Neural cell (in vitro differentiated cells): ENCODE measurements around the gene RALGAPB. TPM values are rescaled to one million over a fixed set of nuclear protein-coding genes. Genes with fewer than 3 reads are reported as not detected.
A peak's percentile ranks its signal among the peaks of the same experiment; 100 is the strongest.

ENCODE experiments used
- H2AFZ ChIP-seq: fragments of 200-600, 300-800 bp; sonication (generic), shearing (Covaris generic); 2 replicates; pipeline ENCODE4 v1.6.0; 2014; ENCODE audit warnings: low read depth, mild to moderate bottlenecking, antibody characterized with exemption, low read length, moderate library complexity
- H3F3A ChIP-seq: fragments of 200-600 bp; shearing (Covaris generic); 2 replicates; pipeline ENCODE4 v1.6.1; 2016; ENCODE audit warnings: mild to moderate bottlenecking, moderate library complexity, mixed read lengths, antibody characterized with exemption, low read length; ENCODE audit not compliant: insufficient read depth, poor library complexity, severe bottlenecking
- H3K27ac ChIP-seq: fragments of 200-600, 300-800 bp; sonication (generic), shearing (Covaris generic); 2 replicates; pipeline ENCODE4 v1.5.1; 2014; ENCODE audit warnings: mild to moderate bottlenecking, low read length, moderate library complexity
- H3K27me3 ChIP-seq: fragments of 300-800, 200-600 bp; sonication (generic), shearing (Covaris generic); 2 replicates; pipeline ENCODE4 v1.6.0; 2014; ENCODE audit warnings: mild to moderate bottlenecking, low read depth, low read length, moderate library complexity; ENCODE audit not compliant: insufficient read depth
- H3K36me3 ChIP-seq: fragments of 300-800, 200-600 bp; sonication (generic), shearing (Covaris generic); 2 replicates; pipeline ENCODE4 v1.5.1; 2014; ENCODE audit warnings: mild to moderate bottlenecking, antibody characterized with exemption, low read length, moderate library complexity; ENCODE audit not compliant: insufficient read depth
- H3K4me2 ChIP-seq: fragments of 300-800, 200-600 bp; sonication (generic), shearing (Covaris generic); 2 replicates; pipeline ENCODE4 v1.6.0; 2014; ENCODE audit warnings: mild to moderate bottlenecking, low read length
- H3K4me3 ChIP-seq: fragments of 300-800, 200-600 bp; sonication (generic), shearing (Covaris generic); 2 replicates; pipeline ENCODE4 v1.5.1; 2014; ENCODE audit warnings: mild to moderate bottlenecking, low read length, moderate library complexity
- H3K79me2 ChIP-seq: fragments of 200-600 bp; shearing (Covaris generic); replicated peaks from 2 replicates; pipeline ENCODE4 v1.6.0; 2014; ENCODE audit warnings: mild to moderate bottlenecking, low read length, moderate library complexity; ENCODE audit not compliant: insufficient read depth
- H3K9ac ChIP-seq: fragments of 300-800, 200-600 bp; sonication (generic), shearing (Covaris generic); 2 replicates; pipeline ENCODE4 v1.6.1; 2016; ENCODE audit warnings: mild to moderate bottlenecking, low read length, mixed read lengths
- H3K9me2 ChIP-seq: fragments of 200-600 bp; shearing (Covaris generic); 2 replicates; pipeline ENCODE4 v1.6.1; 2016; ENCODE audit warnings: mild to moderate bottlenecking, low read length, mixed read lengths; ENCODE audit not compliant: insufficient read depth
- H3K9me3 ChIP-seq: fragments of 200-600, 300-800 bp; sonication (generic), shearing (Covaris generic); 2 replicates; pipeline ENCODE4 v1.6.1; 2016; ENCODE audit warnings: mild to moderate bottlenecking, mixed run types, low read length, moderate library complexity, mixed read lengths
- H4K20me1 ChIP-seq: fragments of 200-600 bp; shearing (Covaris generic); 2 replicates; pipeline ENCODE4 v1.6.1; 2016; ENCODE audit warnings: mild to moderate bottlenecking, mixed run types; ENCODE audit not compliant: insufficient read depth
- EP300 ChIP-seq: fragments of 450-650 bp; conservative IDR thresholded peaks from 2 replicates; pipeline ENCODE4 v1.6.1; 2014; ENCODE audit warnings: antibody characterized with exemption, mild to moderate bottlenecking, moderate library complexity; ENCODE audit not compliant: poor library complexity, severe bottlenecking
- EZH2 ChIP-seq: fragments of 200-600, 300-800 bp; shearing (Covaris generic), sonication (generic); IDR thresholded peaks from 2 replicates; pipeline ENCODE4 v1.6.1; 2014; ENCODE audit warnings: antibody characterized with exemption, low read length, borderline replicate concordance, mild to moderate bottlenecking; ENCODE audit not compliant: insufficient read depth, poor library complexity, severe bottlenecking
- MXI1 ChIP-seq: fragments of 450-650 bp; conservative IDR thresholded peaks from 2 replicates; pipeline ENCODE4 v1.6.1; 2014; ENCODE audit warnings: antibody characterized with exemption, mild to moderate bottlenecking; ENCODE audit not compliant: poor library complexity, severe bottlenecking
- POLR2AphosphoS5 ChIP-seq: IDR thresholded peaks from 2 replicates; pipeline ENCODE4 v1.6.1; 2012
- RAD21 ChIP-seq: fragments of 450-650 bp; conservative IDR thresholded peaks from 2 replicates; pipeline ENCODE4 v1.6.1; 2014; ENCODE audit warnings: antibody characterized with exemption, mild to moderate bottlenecking, moderate library complexity
- SMC3 ChIP-seq: fragments of 450-650 bp; conservative IDR thresholded peaks from 2 replicates; pipeline ENCODE4 v1.6.1; 2014; ENCODE audit warnings: antibody characterized with exemption, mild to moderate bottlenecking, moderate library complexity; ENCODE audit not compliant: poor library complexity
- TAF1 ChIP-seq: IDR thresholded peaks from 2 replicates; pipeline ENCODE4 v1.6.1; 2012; ENCODE audit warnings: low read depth
- polyA minus RNA-seq: library from RNA; depleted of rRNA, polyadenylated mRNA; stranded (reverse); fragments of >200 nt; gene quantifications from 2 replicates; pipeline ENCODE4 v1.2.3, GENCODE V29; 2014
- polyA plus RNA-seq: library from polyadenylated mRNA; depleted of rRNA; stranded (reverse); fragments of >200 nt; gene quantifications from 2 replicates; pipeline ENCODE4 v1.2.3, GENCODE V29; 2014
- TF ChIP-seq, protein P1 (sequence below): IDR thresholded peaks from 2 replicates; pipeline ENCODE4 v1.6.1; 2012; ENCODE audit warnings: borderline replicate concordance
- TF ChIP-seq, protein P2 (sequence below): fragments of 450-650 bp; IDR thresholded peaks from 2 replicates; pipeline ENCODE4 v1.5.1; 2014; ENCODE audit warnings: antibody characterized with exemption, mild to moderate bottlenecking, moderate library complexity; ENCODE audit not compliant: poor library complexity, severe bottlenecking

RALGAPB gene
- polyA plus RNA-seq = 30.0 TPM in 2 replicates
- polyA minus RNA-seq = 76.2 and 84.0 TPM in 2 replicates

GRCh38 chr20:38472513-38473366 is at the start of gene RALGAPB:
TSS of gene RALGAPB (plus strand) at chr20:38472843. CDS start at chr20:38488433, 15,590 bp downstream.
- Histone ChIP-seq H3K4me2 (peak within 1 kb of the TSS; percentile 90), H4K20me1 (no peaks in the 10 kb centered on the region), H3K27me3 (peaks cover 9% of the 10 kb centered on the region), H3K4me3 (peak within 1 kb of the TSS; percentile 91), H3K9me3 (no peaks in the 10 kb centered on the region), H3K9me2 (no peaks in the 10 kb centered on the region), H3K9ac (peak within 1 kb of the TSS; percentile 85), H3K79me2 (peaks cover 46% of the 10 kb centered on the region), H3K36me3 (no peaks in the 10 kb centered on the region), H2AFZ (peak within 1 kb of the TSS; percentile 94), H3K27ac (peak within 1 kb of the TSS; percentile 91), H3F3A (no peaks in the 10 kb centered on the region)
- TF ChIP-seq SMC3 = peak; percentile 39
- TF ChIP-seq MXI1 = peak; percentile 100
- peak; percentile 92 for TF ChIP-seq POLR2AphosphoS5
- TF ChIP-seq, protein P1, sequence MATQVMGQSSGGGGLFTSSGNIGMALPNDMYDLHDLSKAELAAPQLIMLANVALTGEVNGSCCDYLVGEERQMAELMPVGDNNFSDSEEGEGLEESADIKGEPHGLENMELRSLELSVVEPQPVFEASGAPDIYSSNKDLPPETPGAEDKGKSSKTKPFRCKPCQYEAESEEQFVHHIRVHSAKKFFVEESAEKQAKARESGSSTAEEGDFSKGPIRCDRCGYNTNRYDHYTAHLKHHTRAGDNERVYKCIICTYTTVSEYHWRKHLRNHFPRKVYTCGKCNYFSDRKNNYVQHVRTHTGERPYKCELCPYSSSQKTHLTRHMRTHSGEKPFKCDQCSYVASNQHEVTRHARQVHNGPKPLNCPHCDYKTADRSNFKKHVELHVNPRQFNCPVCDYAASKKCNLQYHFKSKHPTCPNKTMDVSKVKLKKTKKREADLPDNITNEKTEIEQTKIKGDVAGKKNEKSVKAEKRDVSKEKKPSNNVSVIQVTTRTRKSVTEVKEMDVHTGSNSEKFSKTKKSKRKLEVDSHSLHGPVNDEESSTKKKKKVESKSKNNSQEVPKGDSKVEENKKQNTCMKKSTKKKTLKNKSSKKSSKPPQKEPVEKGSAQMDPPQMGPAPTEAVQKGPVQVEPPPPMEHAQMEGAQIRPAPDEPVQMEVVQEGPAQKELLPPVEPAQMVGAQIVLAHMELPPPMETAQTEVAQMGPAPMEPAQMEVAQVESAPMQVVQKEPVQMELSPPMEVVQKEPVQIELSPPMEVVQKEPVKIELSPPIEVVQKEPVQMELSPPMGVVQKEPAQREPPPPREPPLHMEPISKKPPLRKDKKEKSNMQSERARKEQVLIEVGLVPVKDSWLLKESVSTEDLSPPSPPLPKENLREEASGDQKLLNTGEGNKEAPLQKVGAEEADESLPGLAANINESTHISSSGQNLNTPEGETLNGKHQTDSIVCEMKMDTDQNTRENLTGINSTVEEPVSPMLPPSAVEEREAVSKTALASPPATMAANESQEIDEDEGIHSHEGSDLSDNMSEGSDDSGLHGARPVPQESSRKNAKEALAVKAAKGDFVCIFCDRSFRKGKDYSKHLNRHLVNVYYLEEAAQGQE = peak; percentile 76
- TF ChIP-seq RAD21 = peak; percentile 56
- peak; percentile 18 for TF ChIP-seq EP300
- TF ChIP-seq EZH2 = no peak
- TF ChIP-seq, protein P2, sequence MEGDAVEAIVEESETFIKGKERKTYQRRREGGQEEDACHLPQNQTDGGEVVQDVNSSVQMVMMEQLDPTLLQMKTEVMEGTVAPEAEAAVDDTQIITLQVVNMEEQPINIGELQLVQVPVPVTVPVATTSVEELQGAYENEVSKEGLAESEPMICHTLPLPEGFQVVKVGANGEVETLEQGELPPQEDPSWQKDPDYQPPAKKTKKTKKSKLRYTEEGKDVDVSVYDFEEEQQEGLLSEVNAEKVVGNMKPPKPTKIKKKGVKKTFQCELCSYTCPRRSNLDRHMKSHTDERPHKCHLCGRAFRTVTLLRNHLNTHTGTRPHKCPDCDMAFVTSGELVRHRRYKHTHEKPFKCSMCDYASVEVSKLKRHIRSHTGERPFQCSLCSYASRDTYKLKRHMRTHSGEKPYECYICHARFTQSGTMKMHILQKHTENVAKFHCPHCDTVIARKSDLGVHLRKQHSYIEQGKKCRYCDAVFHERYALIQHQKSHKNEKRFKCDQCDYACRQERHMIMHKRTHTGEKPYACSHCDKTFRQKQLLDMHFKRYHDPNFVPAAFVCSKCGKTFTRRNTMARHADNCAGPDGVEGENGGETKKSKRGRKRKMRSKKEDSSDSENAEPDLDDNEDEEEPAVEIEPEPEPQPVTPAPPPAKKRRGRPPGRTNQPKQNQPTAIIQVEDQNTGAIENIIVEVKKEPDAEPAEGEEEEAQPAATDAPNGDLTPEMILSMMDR = peak; percentile 88
- TF ChIP-seq TAF1 = peak; percentile 81

DNA sequence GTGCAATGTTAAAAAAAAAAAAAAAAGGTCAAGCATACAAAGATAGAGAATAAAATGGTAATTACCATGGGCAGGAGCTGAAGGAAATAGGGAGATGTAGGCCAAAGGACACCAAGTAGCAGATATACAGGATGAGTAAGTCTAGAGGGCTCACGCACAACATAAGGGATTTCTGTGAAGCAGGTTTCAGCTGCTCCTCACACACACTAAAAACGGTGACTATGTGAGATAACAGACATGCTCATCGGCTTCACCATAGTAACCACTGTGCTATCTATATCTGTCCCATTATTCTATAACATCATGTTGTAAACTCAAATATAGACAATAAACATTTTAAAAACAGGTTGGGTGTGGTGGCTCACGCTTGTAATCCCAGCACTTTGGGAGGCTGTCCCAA is 49.1 kb upstream of the RALGAPB start:
- no peak overlapping the region for H3K4me3 ChIP-seq
- H3K27me3 ChIP-seq = no peaks in the 10 kb centered on the region
- no peak overlapping the region for H3K4me2 ChIP-seq
- no peaks in the 10 kb centered on the region for H3K79me2 ChIP-seq
- no peaks in the 10 kb centered on the region for H3F3A ChIP-seq
- H4K20me1 ChIP-seq = no peaks in the 10 kb centered on the region
- H3K9me3 ChIP-seq = no peaks in the 10 kb centered on the region
- H3K9me2 ChIP-seq = no peaks in the 10 kb centered on the region
- no peaks in the 10 kb centered on the region for H3K36me3 ChIP-seq
- no peak overlapping the region for H3K9ac ChIP-seq
- TF ChIP-seq, protein P1 = no peak
- TF ChIP-seq MXI1 = no peak
- no peak overlapping the region for H3K27ac ChIP-seq
- H2AFZ ChIP-seq = no peak overlapping the region
